GM23248 (cell line): Measurements from ENCODE around the gene HYLS1. TPM values are rescaled to one million over a fixed set of nuclear protein-coding genes. Genes with fewer than 3 reads are reported as not detected.

Experiments used
- DNase-seq: peaks from one replicate; pipeline ENCODE4 v3.0.0-alpha.2; 2015
- H2AFZ ChIP-seq: fragments of 200-600 bp; sonication (generic); 2 replicates; pipeline ENCODE4 v1.6.1; 2016; ENCODE audit warnings: antibody characterized with exemption
- H3F3A ChIP-seq: fragments of 200-600 bp; sonication (generic); 2 replicates; pipeline ENCODE4 v1.6.1; 2016; ENCODE audit warnings: mild to moderate bottlenecking, antibody characterized with exemption, mixed run types; ENCODE audit not compliant: insufficient read depth
- H3K27ac ChIP-seq: fragments of 200-600 bp; sonication (generic); 2 replicates; pipeline ENCODE4 v1.5.1; 2016; ENCODE audit warnings: mild to moderate bottlenecking
- H3K27me3 ChIP-seq: fragments of 200-600 bp; sonication (generic); replicated peaks from 2 replicates; pipeline ENCODE4 v1.6.1; 2016; ENCODE audit warnings: mild to moderate bottlenecking; ENCODE audit not compliant: insufficient read depth
- H3K36me3 ChIP-seq: fragments of 200-600 bp; sonication (generic); 2 replicates; pipeline ENCODE4 v1.6.1; 2016; ENCODE audit warnings: low read depth, mild to moderate bottlenecking
- H3K4me1 ChIP-seq: fragments of 200-600 bp; sonication (generic); 2 replicates; pipeline ENCODE4 v1.6.1; 2016; ENCODE audit warnings: mild to moderate bottlenecking; ENCODE audit not compliant: insufficient read depth
- H3K4me2 ChIP-seq: fragments of 200-600 bp; sonication (generic); one replicate; pipeline ENCODE4 v1.6.1; 2016; ENCODE audit warnings: mild to moderate bottlenecking; ENCODE audit not compliant: unreplicated experiment
- H3K4me3 ChIP-seq: fragments of 200-600 bp; sonication (generic); 2 replicates; pipeline ENCODE4 v1.5.1; 2016; ENCODE audit warnings: mild to moderate bottlenecking
- H3K79me2 ChIP-seq: fragments of 200-600 bp; sonication (generic); 2 replicates; pipeline ENCODE4 v1.6.1; 2016; ENCODE audit warnings: mild to moderate bottlenecking; ENCODE audit not compliant: insufficient read depth
- H3K9ac ChIP-seq: fragments of 200-600 bp; sonication (generic); 2 replicates; pipeline ENCODE4 v1.6.1; 2016; ENCODE audit warnings: mild to moderate bottlenecking
- H3K9me2 ChIP-seq: fragments of 200-600 bp; sonication (generic); 2 replicates; pipeline ENCODE4 v1.6.1; 2016; ENCODE audit warnings: mixed run types, mild to moderate bottlenecking, moderate library complexity; ENCODE audit not compliant: insufficient read depth
- H3K9me3 ChIP-seq: fragments of 200-600 bp; sonication (generic); one replicate; pipeline ENCODE4 v1.6.1; 2017; ENCODE audit warnings: low read depth
- H4K20me1 ChIP-seq: fragments of 200-600 bp; sonication (generic); 2 replicates; pipeline ENCODE4 v1.6.0; 2016; ENCODE audit not compliant: insufficient read depth
- EZH2 ChIP-seq: fragments of 200-600 bp; sonication (generic); IDR thresholded peaks from 2 replicates; pipeline ENCODE4 v1.6.1; 2018; ENCODE audit warnings: antibody characterized with exemption, mild to moderate bottlenecking; ENCODE audit not compliant: insufficient read depth, poor library complexity, severe bottlenecking
- EZH2phosphoT487 ChIP-seq: fragments of 200-600 bp; sonication (generic); IDR thresholded peaks from 2 replicates; pipeline ENCODE4 v1.6.1; 2018; ENCODE audit warnings: antibody characterized with exemption, moderate library complexity, mild to moderate bottlenecking, low read depth; ENCODE audit not compliant: insufficient read depth
- WGBS, 2 experiments: methylation state at CpG; one replicate each; pipeline ENCODE4 v1.1.6; 2015 to 2017; ENCODE audit warnings: low lambda C conversion rate in 2 of 2, low coverage in 1 of 2; ENCODE audit errors: missing lambda C conversion rate in 2 of 2; 5-methylcytosine and 5-hydroxymethylcytosine counted together
- in situ Hi-C: fragments of 300-500 bp; cut with MboI; formaldehyde crosslinking; loops from 2 replicates; pipeline ENCODE4 v1.15.0; 2020
- polyA plus RNA-seq: library from polyadenylated mRNA; unstranded; fragments of >200 nt; fragmentation: Nextera tagmentation; extraction: Ambion mirVana; gene quantifications from 2 replicates; pipeline ENCODE4 v1.2.1, GENCODE V29; 2016
- total RNA-seq: library from RNA; depleted of rRNA; stranded (reverse); fragments of >200 nt; shearing (Covaris generic); gene quantifications from 2 replicates; pipeline ENCODE4 v1.2.3, GENCODE V29; 2014

HYLS1 gene
- total and polyA plus RNA-seq, 2 experiments from 2014 or later, result 6.2 to 11.7 TPM

DNA sequence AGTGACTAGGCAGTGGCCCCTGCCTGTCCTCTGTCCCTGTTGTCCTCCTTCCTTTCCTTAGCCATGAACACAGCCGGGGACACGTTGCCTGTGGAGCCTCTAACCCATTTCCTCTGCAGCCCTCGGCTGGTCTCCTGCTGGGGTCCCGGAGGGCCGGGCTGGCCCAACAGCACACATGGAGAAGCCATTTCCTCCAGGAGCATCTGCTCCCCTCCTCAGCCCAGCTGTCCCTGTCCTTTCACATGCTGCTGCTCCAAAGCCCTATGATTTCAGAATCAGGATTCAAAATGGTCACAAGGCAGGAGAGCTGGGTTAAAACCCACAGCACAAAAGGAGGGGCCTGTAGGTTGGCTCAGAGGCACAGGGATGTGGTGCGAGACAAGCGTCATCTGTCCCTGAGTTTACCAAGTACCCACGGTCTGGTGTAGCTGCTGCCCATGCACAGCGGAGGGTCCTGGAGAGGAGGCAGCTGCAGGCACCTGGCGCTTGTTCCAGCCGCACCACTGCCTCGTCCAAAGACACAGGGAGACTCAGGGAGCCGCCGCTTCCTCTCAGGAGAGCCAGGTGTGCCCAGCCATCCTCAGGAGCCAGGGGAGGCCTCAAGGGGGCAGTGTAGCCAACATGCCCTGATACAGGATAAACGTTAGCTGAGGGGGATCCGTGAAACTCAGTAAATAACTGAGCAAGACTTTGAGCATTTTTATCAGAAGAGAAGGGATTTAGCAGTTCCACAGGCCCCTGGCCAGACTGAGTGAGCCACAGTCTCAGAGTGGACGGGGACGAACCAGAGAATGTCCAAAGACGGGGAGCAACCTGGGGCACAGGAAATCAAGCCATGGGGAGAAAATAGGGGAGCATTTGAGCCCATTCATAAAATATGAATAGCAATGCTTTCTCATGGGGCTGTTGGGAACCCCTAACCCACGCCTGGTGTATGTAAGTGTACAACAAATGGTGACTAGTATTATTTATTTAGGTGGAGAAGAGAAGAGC lies 54.4 kb downstream of the HYLS1 start:
- no peak overlapping the region for H2AFZ ChIP-seq
- H3K4me2 ChIP-seq, result no peak overlapping the region
- no peaks in the 10 kb centered on the region for H4K20me1 ChIP-seq
- DNase-seq, result peak; percentile 57
- H3K36me3 ChIP-seq, result no peaks in the 10 kb centered on the region
- H3K4me3 ChIP-seq, result no peak overlapping the region
- H3K9me2 ChIP-seq, result no peaks in the 10 kb centered on the region
- in situ Hi-C loops, result no loop called here
- no peaks in the 10 kb centered on the region for H3K79me2 ChIP-seq
- H3K9me3 ChIP-seq, result no peaks in the 10 kb centered on the region
- no peak for TF ChIP-seq EZH2
- TF ChIP-seq EZH2phosphoT487, result no peak
- 34% methylated on average over 19 to 20 of the region's 20 CpGs for WGBS, 2 experiments
- no peaks in the 10 kb centered on the region; the same call in 1 of the 2 replicates for H3K27me3 ChIP-seq
- H3K27ac ChIP-seq, result no peak overlapping the region
- no peaks in the 10 kb centered on the region for H3K4me1 ChIP-seq
- no peak overlapping the region for H3K9ac ChIP-seq
- no peaks in the 10 kb centered on the region for H3F3A ChIP-seq

DNA sequence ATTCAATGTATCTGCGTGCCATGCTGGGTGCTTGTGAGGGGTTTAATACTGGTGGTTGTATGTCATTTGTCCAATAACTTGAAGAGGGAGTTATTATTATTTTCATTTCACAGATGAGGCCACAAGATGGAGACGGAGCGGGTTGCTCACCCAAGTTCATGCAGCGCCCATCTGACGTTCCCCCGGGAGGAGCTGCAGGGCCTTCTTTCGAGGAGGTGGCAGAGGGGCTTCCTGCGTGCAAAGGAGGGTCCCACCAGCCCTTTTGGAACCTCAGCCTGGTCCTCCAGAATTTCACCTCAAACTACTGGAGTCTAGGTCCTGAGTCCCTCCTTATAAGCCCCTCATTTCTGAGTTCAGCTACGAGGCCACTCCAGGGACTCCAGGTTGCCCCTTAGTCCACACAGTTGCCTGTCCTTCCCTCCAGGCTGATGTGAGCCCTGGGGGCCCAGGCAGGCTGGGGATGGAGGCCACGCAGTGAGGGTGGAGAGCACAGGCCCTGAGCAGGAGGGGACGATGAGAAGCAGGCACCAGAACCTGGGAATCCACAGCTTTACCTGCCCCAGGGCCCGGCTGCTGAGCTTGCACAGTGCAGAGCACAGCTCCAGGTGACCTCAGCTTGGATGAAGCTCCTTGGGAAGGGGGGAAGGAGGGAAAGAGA lies 55.4 kb downstream of the HYLS1 start:
- no peak for DNase-seq
- in situ Hi-C loops, result no loop called here
- no peak overlapping the region for H3K4me2 ChIP-seq

DNA sequence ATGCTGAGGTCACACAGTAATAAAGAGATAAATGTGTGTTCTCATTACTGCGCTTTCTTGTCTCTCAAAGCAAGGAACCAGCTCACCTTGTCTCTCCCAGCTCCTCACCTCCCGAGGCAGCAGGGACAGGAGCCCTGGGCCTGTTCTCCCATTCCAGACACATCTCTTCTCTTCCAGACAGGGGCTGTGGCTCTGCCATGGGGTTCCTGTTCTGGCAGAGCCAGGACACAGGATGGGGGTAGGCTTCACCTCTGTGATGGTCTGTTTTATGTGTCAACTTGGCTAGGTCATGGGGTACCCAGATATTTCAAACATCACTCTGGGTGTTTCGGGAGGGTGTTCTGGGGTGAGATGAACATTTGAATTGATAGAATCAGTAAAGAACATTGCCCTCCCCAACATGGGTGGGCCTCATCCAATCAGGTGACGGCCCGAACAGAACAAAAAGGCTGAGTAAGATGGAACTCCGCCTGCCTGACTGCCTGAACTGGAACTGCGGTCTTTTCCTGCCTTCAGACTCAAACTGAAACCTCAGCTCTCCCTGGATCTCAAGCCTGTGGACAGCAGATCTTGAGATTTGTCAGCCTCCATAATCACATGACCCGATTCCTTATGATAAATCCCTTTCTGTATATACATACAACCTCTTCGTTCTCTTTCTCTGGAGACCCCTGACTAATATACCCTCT lies 56.3 kb downstream of the HYLS1 start:
- Histone ChIP-seq H3F3A (no peaks in the 10 kb centered on the region), H4K20me1 (no peaks in the 10 kb centered on the region), H3K79me2 (no peaks in the 10 kb centered on the region), H3K4me3 (no peak overlapping the region), H3K36me3 (no peaks in the 10 kb centered on the region), H3K27me3 (no peaks in the 10 kb centered on the region; the same call in 1 of the 2 replicates), H3K27ac (no peak overlapping the region), H3K9me3 (no peaks in the 10 kb centered on the region), H3K9ac (no peak overlapping the region), H3K4me2 (no peak overlapping the region), H3K9me2 (no peaks in the 10 kb centered on the region), H3K4me1 (no peaks in the 10 kb centered on the region), H2AFZ (no peak overlapping the region)
- in situ Hi-C loops, result no loop called here
- WGBS, 2 experiments, result 91 to 92% methylated on average over 9 of the region's 9 CpGs
- TF ChIP-seq EZH2phosphoT487, result no peak
- no peak for TF ChIP-seq EZH2
- no peak for DNase-seq

More for the DNA sequence above, 55.4 kb downstream of the HYLS1 start:
- H4K20me1 ChIP-seq, result no peaks in the 10 kb centered on the region
- no peak overlapping the region for H3K27ac ChIP-seq
- no peaks in the 10 kb centered on the region for H3K79me2 ChIP-seq
- H3K9ac ChIP-seq, result no peak overlapping the region
- H3K4me3 ChIP-seq, result no peak overlapping the region
- no peaks in the 10 kb centered on the region for H3K9me3 ChIP-seq
- no peaks in the 10 kb centered on the region for H3K36me3 ChIP-seq
- H2AFZ ChIP-seq, result no peak overlapping the region
- no peaks in the 10 kb centered on the region for H3K4me1 ChIP-seq
- H3F3A ChIP-seq, result no peaks in the 10 kb centered on the region
- no peaks in the 10 kb centered on the region; the same call in 1 of the 2 replicates for H3K27me3 ChIP-seq
- H3K9me2 ChIP-seq, result no peaks in the 10 kb centered on the region
- TF ChIP-seq EZH2phosphoT487 (no peak), EZH2 (no peak)
- 71 to 78% methylated on average over 12 of the region's 12 CpGs for WGBS, 2 experiments

DNA sequence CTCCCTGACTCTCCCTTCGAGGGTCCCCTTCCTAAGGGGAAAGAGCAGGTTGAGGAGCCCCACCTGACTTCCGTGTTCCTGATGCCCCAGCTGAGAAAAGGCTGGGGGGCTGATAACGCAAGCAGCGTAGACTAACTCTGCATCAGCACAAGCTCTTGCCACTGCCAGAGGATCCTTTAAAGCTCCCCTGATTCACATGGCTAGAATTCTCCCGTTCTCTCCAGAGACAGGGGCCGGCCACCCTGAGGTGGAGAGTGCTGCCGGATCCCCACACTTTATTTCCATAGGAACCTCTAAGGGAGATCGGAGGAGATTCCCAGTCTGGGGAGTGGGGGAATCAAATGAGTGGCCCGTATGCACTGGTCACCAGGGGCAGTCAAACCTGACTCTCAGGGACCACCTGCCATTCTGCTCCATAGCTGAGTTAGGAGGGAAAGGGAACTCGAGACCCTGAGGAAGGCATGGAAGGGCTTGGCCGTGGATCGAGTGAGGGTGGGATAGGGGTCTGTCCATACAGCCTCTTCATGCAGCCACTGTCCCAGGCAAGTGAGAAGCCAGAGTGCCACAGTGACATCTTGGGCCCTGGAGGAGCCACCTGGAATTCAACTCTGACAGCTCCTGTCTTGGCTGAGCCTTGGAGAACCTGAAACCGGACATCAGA lies 57.0 kb downstream of the HYLS1 start:
- Histone ChIP-seq H3K9ac (no peak overlapping the region), H4K20me1 (no peaks in the 10 kb centered on the region), H3K4me2 (no peak overlapping the region), H3K9me2 (no peaks in the 10 kb centered on the region), H3K27ac (no peak overlapping the region), H3K36me3 (no peaks in the 10 kb centered on the region), H3K4me3 (no peak overlapping the region), H3K27me3 (no peaks in the 10 kb centered on the region; the same call in 1 of the 2 replicates), H3K79me2 (no peaks in the 10 kb centered on the region), H3F3A (no peaks in the 10 kb centered on the region), H3K4me1 (no peaks in the 10 kb centered on the region), H3K9me3 (no peaks in the 10 kb centered on the region), H2AFZ (no peak overlapping the region)
- no peak for DNase-seq
- TF ChIP-seq EZH2phosphoT487 (no peak), EZH2 (no peak)
- 72 to 75% methylated on average over 13 of the region's 13 CpGs for WGBS, 2 experiments
- in situ Hi-C loops, result no loop called here
